IPS-NIHi11 (cell line): ENCODE data around the gene COCH.
"Not testable (repeated sequence)": the region's sequence is repeated elsewhere in the genome, so short reads cannot be mapped to it uniquely, and the experiment has no call there.

Experiments
- DNase-seq: peaks from one replicate; pipeline ENCODE4 v3.0.0; 2012; ENCODE audit warnings: mixed read lengths, low spot score

COCH gene

GRCh38 chr14:30875788-30876053, 1.4 kb downstream of the COCH start:
- DNase-seq: peak; percentile 18

DNA sequence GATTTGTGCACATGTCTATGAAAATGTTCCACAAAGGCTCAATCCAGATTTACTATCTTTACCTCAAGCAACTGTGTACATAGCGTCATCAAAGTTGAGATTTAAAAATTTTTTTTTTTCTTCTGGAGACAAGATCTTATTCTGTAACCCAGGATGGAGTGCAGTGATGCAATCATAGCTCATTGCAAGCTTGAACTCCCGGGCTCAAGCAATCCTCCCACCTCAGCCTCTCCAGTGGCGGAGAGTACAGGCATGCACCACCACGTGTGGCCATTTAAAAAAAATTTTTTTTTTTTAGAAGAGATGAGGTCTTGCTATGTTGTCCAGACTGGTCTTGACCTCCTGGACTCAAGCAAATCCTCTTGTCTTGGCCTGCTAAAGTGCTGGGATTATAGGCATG, 2.3 kb downstream of the COCH start:
- no peak for DNase-seq

DNA sequence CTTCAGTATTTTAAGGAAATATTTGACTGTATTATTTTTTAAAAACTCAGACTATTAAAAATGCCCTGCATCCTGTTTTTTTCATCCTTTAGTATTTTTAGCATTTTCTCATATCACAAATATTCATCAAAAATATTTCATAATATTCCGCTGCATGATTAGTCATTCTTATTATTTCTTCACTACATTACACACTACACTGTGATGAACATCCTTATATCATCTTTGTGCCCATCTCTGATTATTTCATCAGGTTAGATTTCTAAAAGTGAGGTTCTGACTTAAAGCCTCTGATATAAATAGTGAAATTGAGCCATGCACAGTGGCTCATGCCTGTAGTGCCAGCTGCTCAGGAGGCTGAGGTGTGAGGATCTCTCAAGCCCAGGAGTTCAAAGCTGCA, 8.1 kb downstream of the COCH start:
- DNase-seq: no peak

DNA sequence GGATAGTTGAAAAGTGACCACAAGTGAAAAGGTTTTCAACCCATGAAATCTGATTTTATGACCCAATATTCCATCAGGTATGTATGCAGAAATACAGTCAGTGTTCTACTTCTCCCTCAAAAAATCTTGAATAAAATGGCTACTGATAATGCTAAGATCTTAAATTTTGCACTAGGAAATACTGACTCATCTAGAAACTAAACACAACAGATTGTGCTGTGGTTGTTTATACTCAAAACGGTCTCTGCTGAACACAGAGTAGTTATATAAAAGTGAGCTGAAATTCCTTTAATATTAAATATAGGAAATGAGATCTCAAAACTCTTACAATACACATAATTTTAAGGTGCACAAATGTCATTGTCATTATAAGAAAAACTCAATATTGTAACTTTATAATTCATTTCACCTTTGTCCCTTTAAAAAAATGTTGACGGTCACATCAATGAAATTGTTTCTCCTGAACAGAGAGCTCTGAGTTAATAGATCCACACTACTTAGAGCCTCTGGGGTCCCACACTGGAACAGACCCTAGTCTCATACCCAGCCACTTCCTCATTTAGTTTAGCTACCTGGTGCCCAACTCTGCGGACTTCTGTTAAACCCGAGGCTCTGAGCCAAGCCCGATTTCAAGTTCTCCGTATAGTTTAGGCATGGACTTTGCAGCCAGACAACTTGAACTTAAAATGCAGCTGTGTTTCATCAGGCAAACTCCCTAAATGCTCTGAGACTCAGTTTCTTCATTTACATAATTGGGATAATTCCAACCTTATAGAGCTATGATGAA, 9.3 kb downstream of the COCH start:
- DNase-seq: no peak

GRCh38 chr14:30884901-30885300, 10.5 kb downstream of the COCH start:
- no peak for DNase-seq

GRCh38 chr14:30885840-30886740, 11.7 kb downstream of the COCH start:
- DNase-seq: no peak

DNA sequence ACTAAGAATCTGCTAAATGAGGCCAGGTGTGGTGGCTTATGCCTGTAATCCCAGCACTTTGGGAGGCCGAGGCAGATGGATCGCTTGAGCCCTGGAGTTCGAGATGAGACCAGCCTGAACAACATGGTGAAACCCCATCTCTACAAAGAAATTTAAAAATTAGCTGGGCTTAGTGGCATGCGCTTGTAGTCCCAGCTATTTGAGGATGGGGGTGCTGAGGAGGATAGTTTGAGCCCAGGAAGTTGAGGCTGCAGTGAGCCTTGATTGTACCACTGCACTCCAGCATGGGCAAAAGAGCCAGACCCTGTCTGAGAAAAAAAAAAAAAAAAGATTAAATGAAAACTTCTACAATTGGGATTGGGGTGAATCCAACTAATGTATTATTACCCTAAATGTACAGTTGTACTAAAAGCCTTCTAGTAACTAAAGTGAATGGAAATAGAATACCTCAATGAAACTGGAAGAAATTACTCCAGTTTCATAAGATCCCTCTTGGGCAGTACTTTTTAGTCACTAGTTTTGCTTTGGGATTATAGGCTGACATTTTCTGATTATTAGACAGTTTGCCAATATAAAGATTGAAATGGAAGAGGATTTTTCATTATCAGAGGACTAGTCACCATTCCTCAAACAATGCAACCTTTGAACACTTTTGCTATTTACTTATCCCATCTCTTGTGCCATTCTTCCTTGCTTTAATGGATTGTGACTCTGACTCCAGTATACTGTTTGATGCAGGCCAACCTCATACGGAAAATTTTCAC, 14.3 kb downstream of the COCH start:
- DNase-seq: no peak

GRCh38 chr14:30889244-30889594, 14.9 kb downstream of the COCH start:
- DNase-seq: no peak

GRCh38 chr14:30893819-30894218, 19.5 kb downstream of the COCH start:
- DNase-seq: no peak

- DNase-seq: no peak
Measured at GRCh38 chr14:30894923-30895515, 20.7 kb downstream of the COCH start.

GRCh38 chr14:30896435-30896834, 22.1 kb downstream of the COCH start:
- DNase-seq: no peak

GRCh38 chr14:30897121-30897520, 22.8 kb downstream of the COCH start:
- DNase-seq: not testable (repeated sequence)

- DNase-seq: no peak
Measured at GRCh38 chr14:30903285-30904124, 29.1 kb downstream of the COCH start.

- no peak for DNase-seq
Measured at GRCh38 chr14:30906752-30907658, 32.6 kb downstream of the COCH start.

DNA sequence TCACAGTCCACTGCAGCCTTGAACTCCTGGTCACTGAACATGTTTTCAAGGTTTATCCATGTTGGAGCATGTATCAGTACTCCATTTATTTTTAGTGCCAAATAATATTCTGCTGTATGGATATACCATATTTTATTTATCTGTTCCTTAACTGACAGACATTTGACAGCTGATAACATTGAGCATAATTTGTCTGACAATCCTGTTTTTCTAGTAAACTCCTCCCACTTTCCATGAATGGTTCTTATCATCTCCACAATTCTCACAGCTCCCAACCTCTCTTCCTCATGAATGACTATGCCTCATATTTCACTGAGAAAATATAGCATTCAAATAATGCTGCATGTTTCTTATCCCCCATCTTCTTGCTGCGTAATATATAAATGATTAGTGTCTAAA, 33.3 kb downstream of the COCH start:
- DNase-seq: no peak

- DNase-seq: no peak
Measured at GRCh38 chr14:30908826-30909225, 34.5 kb downstream of the COCH start.

GRCh38 chr14:30914812-30915211, 40.5 kb downstream of the COCH start:
- DNase-seq: no peak

- DNase-seq: no peak
Measured at GRCh38 chr14:30915596-30915995, 41.2 kb downstream of the COCH start.

- no peak for DNase-seq
Measured at GRCh38 chr14:30921305-30921704, 46.9 kb downstream of the COCH start.

DNA sequence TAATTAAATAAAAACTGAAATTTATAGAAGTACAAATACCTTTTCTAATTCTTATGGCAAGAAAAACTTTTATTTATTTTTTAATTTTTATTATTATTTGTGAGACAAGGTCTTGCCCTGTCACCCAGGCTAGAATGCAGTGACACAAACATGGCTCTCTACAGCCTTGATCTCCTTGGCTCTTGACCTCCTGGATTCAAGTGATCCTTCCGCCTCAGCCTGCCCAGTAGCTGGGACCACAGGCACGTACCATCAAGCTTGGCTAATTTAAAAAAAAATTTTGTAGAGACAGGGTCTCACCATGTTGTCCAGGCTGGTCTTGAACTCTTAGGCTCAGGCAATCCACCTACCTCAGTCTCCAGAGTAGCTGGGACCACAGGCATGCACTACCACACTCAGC, 47.4 kb downstream of the COCH start:
- no peak for DNase-seq
